GM23338 (cell line): ENCODE results near the gene PLXNC1.
A peak's percentile ranks its signal among the peaks of the same experiment; 100 is the strongest.

Source experiments
- CTCF ChIP-seq, 2 experiments: fragments of 200-600 bp in 1 of 2; sonication (generic) in 1 of 2; conservative IDR thresholded peaks; 2 replicates each; pipeline versions ENCODE4 v1.5.1 to v1.6.1; 2016 to 2017; ENCODE audit warnings: antibody characterized with exemption in 2 of 2, low read depth in 2 of 2, mild to moderate bottlenecking in 2 of 2, moderate library complexity in 1 of 2
- EZH2 ChIP-seq: fragments of 200-600 bp; sonication (generic); IDR thresholded peaks from one replicate; pipeline ENCODE4 v1.8.0; 2017; ENCODE audit warnings: antibody characterized with exemption, mild to moderate bottlenecking, low read depth; ENCODE audit not compliant: unreplicated experiment
- EZH2phosphoT487 ChIP-seq: fragments of 200-600 bp; sonication (generic); IDR thresholded peaks from one replicate; pipeline ENCODE4 v1.8.1; 2018; ENCODE audit warnings: antibody characterized with exemption; ENCODE audit not compliant: unreplicated experiment
- JUNB ChIP-seq: IDR thresholded peaks from one replicate; pipeline ENCODE4 v1.6.1; 2016; ENCODE audit warnings: antibody characterized with exemption; ENCODE audit not compliant: unreplicated experiment
- TF ChIP-seq, protein P1 (sequence below): IDR thresholded peaks from one replicate; pipeline ENCODE4 v1.6.1; 2018; ENCODE audit warnings: antibody characterized with exemption; ENCODE audit not compliant: unreplicated experiment

- TF ChIP-seq, protein P1, sequence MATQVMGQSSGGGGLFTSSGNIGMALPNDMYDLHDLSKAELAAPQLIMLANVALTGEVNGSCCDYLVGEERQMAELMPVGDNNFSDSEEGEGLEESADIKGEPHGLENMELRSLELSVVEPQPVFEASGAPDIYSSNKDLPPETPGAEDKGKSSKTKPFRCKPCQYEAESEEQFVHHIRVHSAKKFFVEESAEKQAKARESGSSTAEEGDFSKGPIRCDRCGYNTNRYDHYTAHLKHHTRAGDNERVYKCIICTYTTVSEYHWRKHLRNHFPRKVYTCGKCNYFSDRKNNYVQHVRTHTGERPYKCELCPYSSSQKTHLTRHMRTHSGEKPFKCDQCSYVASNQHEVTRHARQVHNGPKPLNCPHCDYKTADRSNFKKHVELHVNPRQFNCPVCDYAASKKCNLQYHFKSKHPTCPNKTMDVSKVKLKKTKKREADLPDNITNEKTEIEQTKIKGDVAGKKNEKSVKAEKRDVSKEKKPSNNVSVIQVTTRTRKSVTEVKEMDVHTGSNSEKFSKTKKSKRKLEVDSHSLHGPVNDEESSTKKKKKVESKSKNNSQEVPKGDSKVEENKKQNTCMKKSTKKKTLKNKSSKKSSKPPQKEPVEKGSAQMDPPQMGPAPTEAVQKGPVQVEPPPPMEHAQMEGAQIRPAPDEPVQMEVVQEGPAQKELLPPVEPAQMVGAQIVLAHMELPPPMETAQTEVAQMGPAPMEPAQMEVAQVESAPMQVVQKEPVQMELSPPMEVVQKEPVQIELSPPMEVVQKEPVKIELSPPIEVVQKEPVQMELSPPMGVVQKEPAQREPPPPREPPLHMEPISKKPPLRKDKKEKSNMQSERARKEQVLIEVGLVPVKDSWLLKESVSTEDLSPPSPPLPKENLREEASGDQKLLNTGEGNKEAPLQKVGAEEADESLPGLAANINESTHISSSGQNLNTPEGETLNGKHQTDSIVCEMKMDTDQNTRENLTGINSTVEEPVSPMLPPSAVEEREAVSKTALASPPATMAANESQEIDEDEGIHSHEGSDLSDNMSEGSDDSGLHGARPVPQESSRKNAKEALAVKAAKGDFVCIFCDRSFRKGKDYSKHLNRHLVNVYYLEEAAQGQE = no peak
- TF ChIP-seq EZH2 (no peak), CTCF (conservative IDR thresholded peaks at IDR 0.05; ENCODE audit: low read depth in 2 of 2) (peak; percentile 66 to 81), JUNB (no peak), EZH2phosphoT487 (no peak)
These were observed 14.2 kb upstream of the PLXNC1 start for GRCh38 chr12:94133964-94134795.
